T-cell (primary cell): ENCODE data around the gene KIF16B. TPM values are rescaled to one million over a fixed set of nuclear protein-coding genes. Genes with fewer than 3 reads are reported as not detected.

Experiments used
- ATAC-seq, 4 experiments: fragments of 200-7000 bp in 3 of 4; fragments of 150-1000 bp in 1 of 4; cut with Tn5 transposase; replicated peaks in 1 of 4; 1 replicate in 3 of 4; 2 replicates in 1 of 4; pipeline ENCODE4 v1.10.0; 2021; ENCODE audit warnings: moderate library complexity in 3 of 4, mild to moderate bottlenecking in 2 of 4, moderate number of reproducible peaks in 1 of 4
- CTCF ChIA-PET, 2 donors: fragments of 300-600 bp; sonication (Branson Sonifier 250); formaldehyde crosslinking; loops; one replicate each; lab custom pipeline; 2022; ENCODE audit warnings: antibody characterized with exemption in 2 of 2; lab: Charles Lee
- POLR2A ChIA-PET, 2 donors: fragments of 300-600 bp; sonication (Branson Sonifier 250); formaldehyde crosslinking; loops; one replicate each; lab custom pipeline; 2022; ENCODE audit warnings: antibody characterized with exemption in 2 of 2; lab: Charles Lee
- DNase-seq, 35 experiments: peaks; one replicate each; pipeline versions ENCODE4 v3.0.0 to v3.0.0-alpha.2; 2013 to 2023
- H3K27ac ChIP-seq: one replicate; pipeline ENCODE4 v1.5.1; 2013; ENCODE audit warnings: low read length
- H3K27me3 ChIP-seq, 2 experiments: replicated peaks in 1 of 2; 1 replicate in 1 of 2; 2 replicates in 1 of 2; pipeline versions ENCODE4 v1.6.1 to v1.7.0; 2013; ENCODE audit warnings: low read length in 1 of 2, mixed read lengths in 1 of 2; ENCODE audit not compliant: control insufficient read depth in 2 of 2, insufficient read depth in 2 of 2; ENCODE audit errors: extremely low read depth in 1 of 2
- H3K36me3 ChIP-seq, 2 donors: 1 replicate in 1 of 2; 2 replicates in 1 of 2; pipeline versions ENCODE4 v1.6.1 to v1.7.0; 2013; ENCODE audit warnings: low read length in 1 of 2; ENCODE audit not compliant: control insufficient read depth in 2 of 2, insufficient read depth in 1 of 2; ENCODE audit errors: extremely low read depth in 1 of 2
- H3K4me1 ChIP-seq, 2 experiments: 1 replicate in 1 of 2; 2 replicates in 1 of 2; pipeline versions ENCODE4 v1.6.1 to v1.7.0; 2013; ENCODE audit warnings: low read length in 2 of 2, mixed read lengths in 1 of 2; ENCODE audit not compliant: insufficient read depth in 2 of 2, control insufficient read depth in 1 of 2; ENCODE audit errors: extremely low read depth in 1 of 2
- H3K4me3 ChIP-seq, 2 donors: 1 replicate in 1 of 2; 2 replicates in 1 of 2; pipeline versions ENCODE4 v1.5.1 to v1.7.0; 2013; ENCODE audit warnings: mild to moderate bottlenecking in 2 of 2, low read length in 1 of 2, moderate library complexity in 1 of 2; ENCODE audit not compliant: control insufficient read depth in 1 of 2; ENCODE audit errors: extremely low read depth in 1 of 2
- H3K9me3 ChIP-seq: 2 replicates; pipeline ENCODE4 v1.7.0; 2013
- H3K27ac Mint-ChIP-seq, 2 donors: one replicate each; pipeline ENCODE4 v1.8.0; 2020 to 2021; ENCODE audit warnings: mild to moderate bottlenecking in 2 of 2, mixed read lengths in 2 of 2
- H3K27me3 Mint-ChIP-seq, 2 donors: one replicate each; pipeline ENCODE4 v1.8.0; 2021 to 2022; ENCODE audit warnings: mixed read lengths in 2 of 2
- H3K36me3 Mint-ChIP-seq: one replicate; pipeline ENCODE4 v1.8.0; 2021; ENCODE audit warnings: mixed read lengths
- H3K4me1 Mint-ChIP-seq, 3 donors: one replicate each; pipeline ENCODE4 v1.8.0; 2020 to 2022; ENCODE audit warnings: mixed read lengths in 3 of 3, mild to moderate bottlenecking in 1 of 3
- H3K4me3 Mint-ChIP-seq, 3 donors: one replicate each; pipeline ENCODE4 v1.8.0; 2020 to 2022; ENCODE audit warnings: mild to moderate bottlenecking in 3 of 3, mixed read lengths in 3 of 3, moderate library complexity in 3 of 3
- H3K9me3 Mint-ChIP-seq, 3 donors: one replicate each; pipeline ENCODE4 v1.8.0; 2020 to 2022; ENCODE audit warnings: mixed read lengths in 3 of 3
- WGBS: methylation state at CpG from one replicate; pipeline ENCODE4 v1.1.5; 2013; ENCODE audit warnings: missing lambda C conversion rate; ENCODE audit not compliant: insufficient coverage; 5-methylcytosine and 5-hydroxymethylcytosine counted together
- total RNA-seq, 35 experiments: library from RNA in 6 of 35; stranded (reverse) in 6 of 35; fragments of 120-200 nt in 1 of 35; gene quantifications; one replicate each; pipeline versions ENCODE4 v1.2.1 to v1.2.4 and lab custom pipeline; 2013 to 2026

The KIF16B gene
- total RNA-seq, 5 donors from 2014 or later (not counting 1 experiment from before 2014, with no cell fraction given): 6.8 to 10.2 (median 8.7) TPM

DNA sequence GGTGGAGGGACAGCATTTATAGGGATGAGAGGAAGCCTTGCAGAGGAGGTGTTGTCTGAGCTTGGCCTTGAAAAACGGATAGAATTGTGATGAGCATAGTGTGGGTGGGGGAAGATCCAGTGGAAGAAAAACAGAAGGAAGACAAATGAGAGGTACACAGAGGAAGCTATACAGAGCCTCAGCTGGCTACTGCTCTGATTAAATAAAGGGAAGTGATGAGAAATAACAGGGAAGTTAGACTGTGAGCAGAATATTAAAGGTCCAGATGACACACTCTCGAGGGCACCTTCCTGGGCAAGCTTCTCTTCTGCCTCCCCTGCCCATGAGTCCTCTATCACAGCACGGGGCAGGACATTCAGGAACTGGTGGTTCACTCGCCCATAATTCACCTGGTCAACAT, 182.3 kb downstream of the KIF16B start:
- no peaks in the 10 kb centered on the region for H3K27me3 ChIP-seq
- H3K9me3 Mint-ChIP-seq: peaks cover 0 to 3% (median 0%) of the 10 kb centered on the region in 3 donors
- H3K36me3 Mint-ChIP-seq: peaks cover 32% of the 10 kb centered on the region
- no peak overlapping the region for H3K27ac Mint-ChIP-seq
- peaks cover 0 to 8% of the 10 kb centered on the region in 2 donors for H3K36me3 ChIP-seq
- DNase-seq (no peak), ATAC-seq (no peak)
- CTCF ChIA-PET: interaction anchor here in 1 of 2 donors (0.7 kb wide), 1 partner anchor 53 kb away, joined by 3 read pairs; no protein-coding TSS in a partner anchor
- H3K4me3 ChIP-seq: no peak overlapping the region
- WGBS: 75% methylated on average over 3 of the region's 4 CpGs
- POLR2A ChIA-PET: no interaction called here
- H3K4me1 ChIP-seq: no peaks in the 10 kb centered on the region
- no peak overlapping the region for H3K27ac ChIP-seq
- H3K4me3 Mint-ChIP-seq: no peak overlapping the region
- H3K9me3 ChIP-seq: no peaks in the 10 kb centered on the region
- H3K4me1 Mint-ChIP-seq: peaks cover 0 to 6% (median 0%) of the 10 kb centered on the region in 3 donors
- H3K27me3 Mint-ChIP-seq: no peaks in the 10 kb centered on the region

DNA sequence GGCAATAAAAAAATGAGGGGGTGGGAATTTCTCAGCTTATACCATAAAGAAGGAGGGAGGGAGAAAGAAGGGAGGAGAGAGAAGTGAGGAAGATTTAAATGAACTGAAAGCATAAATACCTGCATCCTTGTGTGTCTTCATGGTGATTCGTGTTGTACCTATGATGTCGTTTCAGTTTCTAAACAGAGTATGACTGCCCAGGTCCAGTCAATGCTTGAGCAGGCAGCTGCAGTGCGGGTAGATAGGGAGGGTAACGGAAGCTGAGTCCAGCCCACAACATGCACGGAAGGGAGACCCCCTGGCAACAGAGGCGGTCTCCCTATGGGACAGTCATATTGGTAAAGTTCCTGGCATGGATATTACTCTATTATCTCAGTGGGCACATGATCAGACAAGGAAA, 184.5 kb downstream of the KIF16B start:
- ATAC-seq: no peak
- no peak overlapping the region for H3K27ac ChIP-seq
- H3K27me3 ChIP-seq: no peaks in the 10 kb centered on the region
- POLR2A ChIA-PET: interaction anchor here in 1 of 2 donors (0.7 kb wide), 1 partner anchor 408 kb away, joined by 4 read pairs; no protein-coding TSS in a partner anchor
- Mint-ChIP-seq H3K4me3 (no peak overlapping the region), H3K36me3 (peaks cover 38% of the 10 kb centered on the region), H3K4me1 (peaks cover 0 to 6% (median 0%) of the 10 kb centered on the region in 3 donors), H3K27ac (no peak overlapping the region), H3K9me3 (peaks cover 0 to 3% (median 0%) of the 10 kb centered on the region in 3 donors), H3K27me3 (no peaks in the 10 kb centered on the region)
- H3K4me3 ChIP-seq: no peak overlapping the region
- whole genome bisulfite sequencing: 83% methylated on average over 6 of the region's 6 CpGs
- no peaks in the 10 kb centered on the region for H3K4me1 ChIP-seq
- no peak for DNase-seq
- peaks cover 0 to 4% of the 10 kb centered on the region in 2 donors for H3K36me3 ChIP-seq
- CTCF ChIA-PET: no interaction called here
- H3K9me3 ChIP-seq: no peaks in the 10 kb centered on the region

DNA sequence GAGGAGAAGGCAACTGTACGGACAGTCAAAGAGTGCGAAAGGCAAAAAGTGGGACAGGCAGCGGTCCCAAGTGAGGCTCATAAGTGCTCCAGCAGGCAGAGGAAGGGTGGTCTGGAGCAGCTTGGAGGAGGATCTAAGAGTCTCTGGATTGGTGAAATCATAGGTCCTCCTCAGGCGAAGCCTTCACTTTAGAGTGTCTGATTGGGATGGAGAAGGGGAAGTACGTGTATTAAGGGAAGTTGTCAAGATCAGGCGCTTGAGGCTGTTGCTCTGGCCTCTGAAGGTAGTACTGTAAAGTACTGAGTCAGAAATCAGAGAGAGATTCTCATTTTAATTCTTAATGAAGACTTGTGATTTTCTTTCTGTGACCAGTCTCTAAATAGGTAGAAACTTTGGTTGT, 185.6 kb downstream of the KIF16B start:
- H3K9me3 ChIP-seq: no peaks in the 10 kb centered on the region
- H3K27ac ChIP-seq: no peak overlapping the region
- Mint-ChIP-seq H3K9me3 (peaks cover 0 to 3% (median 0%) of the 10 kb centered on the region in 3 donors), H3K27ac (no peak overlapping the region), H3K4me1 (peaks cover 0 to 6% (median 0%) of the 10 kb centered on the region in 3 donors), H3K27me3 (no peaks in the 10 kb centered on the region), H3K36me3 (peaks cover 31% of the 10 kb centered on the region), H3K4me3 (no peak overlapping the region)
- 78% methylated on average over 5 of the region's 6 CpGs for WGBS
- DNase-seq: no peak
- ChIA-PET CTCF (no interaction called here), POLR2A (no interaction called here)
- H3K27me3 ChIP-seq: no peaks in the 10 kb centered on the region
- H3K36me3 ChIP-seq: peaks cover 0 to 4% of the 10 kb centered on the region in 2 donors
- ATAC-seq: no peak
- no peaks in the 10 kb centered on the region for H3K4me1 ChIP-seq
- no peak overlapping the region for H3K4me3 ChIP-seq

DNA sequence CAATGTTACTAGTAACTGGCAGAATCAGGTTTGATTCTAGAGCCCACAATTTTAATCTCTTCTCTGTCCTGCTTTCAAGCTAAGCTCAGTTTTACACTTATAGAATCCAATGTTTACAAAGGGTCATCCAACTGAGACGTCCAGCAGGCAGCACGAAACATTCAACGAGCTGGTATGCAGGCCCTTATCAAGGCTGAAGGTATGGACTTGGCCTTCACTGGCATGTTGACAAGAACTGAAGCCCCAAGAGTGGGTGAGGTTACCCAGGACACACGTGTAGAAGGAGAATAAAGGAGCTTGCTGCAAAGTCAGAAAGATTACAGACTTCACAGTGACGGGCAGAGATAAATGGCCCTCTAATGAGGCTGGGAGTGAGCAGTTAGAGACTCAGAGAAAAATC, 187.4 kb downstream of the KIF16B start:
- Histone ChIP-seq H3K27me3 (no peaks in the 10 kb centered on the region), H3K4me1 (no peaks in the 10 kb centered on the region), H3K9me3 (no peaks in the 10 kb centered on the region), H3K4me3 (no peak overlapping the region), H3K27ac (no peak overlapping the region), H3K36me3 (no peaks in the 10 kb centered on the region)
- Mint-ChIP-seq H3K27me3 (no peaks in the 10 kb centered on the region), H3K9me3 (peaks cover 0 to 3% (median 0%) of the 10 kb centered on the region in 3 donors), H3K27ac (no peak overlapping the region), H3K4me1 (peaks cover 0 to 2% (median 0%) of the 10 kb centered on the region in 3 donors), H3K4me3 (no peak overlapping the region), H3K36me3 (peaks cover 30% of the 10 kb centered on the region)
- ATAC-seq (no peak), DNase-seq (no peak)
- CTCF ChIA-PET: interaction anchor here in 1 of 2 donors (0.5 kb wide), 1 partner anchor 101 kb away, joined by 3 read pairs; no protein-coding TSS in a partner anchor
- WGBS: 96% methylated on average over 5 of the region's 5 CpGs
- POLR2A ChIA-PET: no interaction called here

DNA sequence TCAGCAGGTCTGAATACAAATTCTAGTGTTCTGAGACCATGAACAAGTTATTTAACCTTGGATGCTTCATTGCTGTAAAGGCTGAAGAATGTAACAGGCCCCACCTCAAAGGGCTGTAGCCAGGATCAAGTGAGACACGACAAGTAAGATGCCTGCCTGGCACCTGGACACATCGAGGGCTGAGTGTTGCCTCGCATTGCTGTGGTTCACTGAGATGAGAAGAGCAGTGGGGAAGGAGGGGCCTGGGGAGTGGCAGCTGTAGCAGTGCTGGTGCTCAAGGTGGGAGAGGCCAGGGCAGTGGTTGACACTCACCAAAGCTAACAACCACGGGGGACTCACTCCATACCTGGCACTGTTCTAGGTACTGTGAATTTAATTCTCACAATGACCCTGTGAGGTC, 187.8 kb downstream of the KIF16B start:
- no peak for ATAC-seq
- Mint-ChIP-seq H3K9me3 (no peaks in the 10 kb centered on the region), H3K36me3 (peaks cover 29% of the 10 kb centered on the region), H3K4me1 (no peaks in the 10 kb centered on the region), H3K4me3 (no peak overlapping the region), H3K27ac (no peak overlapping the region), H3K27me3 (no peaks in the 10 kb centered on the region)
- ChIA-PET CTCF (no interaction called here), POLR2A (no interaction called here)
- Histone ChIP-seq H3K9me3 (no peaks in the 10 kb centered on the region), H3K36me3 (no peaks in the 10 kb centered on the region), H3K4me3 (no peak overlapping the region), H3K4me1 (no peaks in the 10 kb centered on the region), H3K27ac (no peak overlapping the region), H3K27me3 (no peaks in the 10 kb centered on the region)
- DNase-seq: no peak
- 81% methylated on average over 3 of the region's 4 CpGs for WGBS

DNA sequence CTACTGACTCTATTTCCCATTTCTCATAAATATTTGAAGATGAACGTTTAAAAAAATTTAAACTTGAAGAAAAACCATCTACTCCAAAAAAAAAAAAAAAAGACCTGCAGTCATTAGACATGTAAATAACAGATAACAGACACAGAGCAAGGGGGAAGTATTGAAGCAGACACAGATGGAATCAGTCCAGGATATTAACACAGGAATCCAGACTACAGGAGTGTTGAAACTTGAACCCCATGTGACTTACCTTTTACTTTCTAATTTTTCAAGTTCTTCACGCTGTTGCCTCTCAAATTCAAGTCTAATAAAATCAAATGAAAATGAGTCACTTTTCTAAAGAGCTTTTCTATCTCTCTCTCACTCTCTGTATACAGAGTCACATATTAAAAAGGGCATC, 191.8 kb downstream of the KIF16B start:
- Histone ChIP-seq H3K4me1 (no peaks in the 10 kb centered on the region), H3K36me3 (peaks cover 0 to 6% of the 10 kb centered on the region in 2 donors), H3K4me3 (no peak overlapping the region), H3K9me3 (no peaks in the 10 kb centered on the region), H3K27me3 (no peaks in the 10 kb centered on the region), H3K27ac (no peak overlapping the region)
- ChIA-PET POLR2A (no interaction called here), CTCF (no interaction called here)
- H3K4me3 Mint-ChIP-seq: no peak overlapping the region
- H3K4me1 Mint-ChIP-seq: no peaks in the 10 kb centered on the region
- no peak overlapping the region for H3K27ac Mint-ChIP-seq
- peaks cover 52% of the 10 kb centered on the region for H3K36me3 Mint-ChIP-seq
- ATAC-seq (no peak), DNase-seq (no peak)
- WGBS: no CpG with 5 or more reads among the region's 2 CpGs
- H3K9me3 Mint-ChIP-seq: no peaks in the 10 kb centered on the region
- no peaks in the 10 kb centered on the region for H3K27me3 Mint-ChIP-seq
